Activated T-cell treated with anti-CD3 and anti-CD28 coated beads for 1 hour (primary cell): Measurements from ENCODE around the gene SESN1.

Experiments used
- DNase-seq: peaks from one replicate; pipeline ENCODE4 v3.0.0-alpha.2; 2020; ENCODE audit warnings: low read depth

SESN1 gene

GRCh38 chr6:109028439-109028838 lies 66.2 kb downstream of the SESN1 start:
- DNase-seq, result no peak

GRCh38 chr6:109027964-109028363 lies 66.7 kb downstream of the SESN1 start:
- DNase-seq, result no peak

GRCh38 chr6:109025639-109026038 lies 69.0 kb downstream of the SESN1 start:
- no peak for DNase-seq

- no peak for DNase-seq
Measured at GRCh38 chr6:109024784-109025183, 69.9 kb downstream of the SESN1 start.

GRCh38 chr6:109024368-109024767 lies 70.3 kb downstream of the SESN1 start:
- DNase-seq, result no peak

- DNase-seq, result no peak
Measured at GRCh38 chr6:109023356-109023925, 71.2 kb downstream of the SESN1 start.

GRCh38 chr6:109021870-109022269 lies 72.8 kb downstream of the SESN1 start:
- DNase-seq, result no peak

- no peak for DNase-seq
Measured at GRCh38 chr6:109019911-109020310, 74.7 kb downstream of the SESN1 start.

- no peak for DNase-seq
Measured at GRCh38 chr6:109015176-109015575, 79.5 kb downstream of the SESN1 start.

- no peak for DNase-seq
Measured at GRCh38 chr6:109014606-109015005, 80.0 kb downstream of the SESN1 start.

GRCh38 chr6:109013656-109014305 lies 80.9 kb downstream of the SESN1 start:
- DNase-seq, result no peak

- DNase-seq, result no peak
Measured at GRCh38 chr6:109010705-109011102, 83.9 kb downstream of the SESN1 start.

GRCh38 chr6:109009962-109010704 lies 84.5 kb downstream of the SESN1 start:
- DNase-seq, result no peak

- DNase-seq, result peak; percentile 89
Measured at GRCh38 chr6:109009236-109009961, 85.2 kb downstream of the SESN1 start.

- DNase-seq, result no peak
Measured at GRCh38 chr6:109008537-109009235, 86.0 kb downstream of the SESN1 start.

GRCh38 chr6:109008054-109008453 lies 86.6 kb downstream of the SESN1 start:
- no peak for DNase-seq

- DNase-seq, result no peak
Measured at GRCh38 chr6:109007521-109007920, 87.1 kb downstream of the SESN1 start.

- DNase-seq, result no peak
Measured at GRCh38 chr6:109006818-109007217, 87.8 kb downstream of the SESN1 start.

GRCh38 chr6:109002882-109003281 lies 91.8 kb downstream of the SESN1 start:
- no peak for DNase-seq

GRCh38 chr6:109002051-109002697 lies 92.5 kb downstream of the SESN1 start:
- DNase-seq, result no peak

- no peak for DNase-seq
Measured at GRCh38 chr6:109001291-109001894, 93.3 kb downstream of the SESN1 start.
